ENCODE results near the gene TM9SF4. TPM values are rescaled to one million over a fixed set of nuclear protein-coding genes. Genes with fewer than 3 reads are reported as not detected.

Gene TM9SF4
- total RNA-seq, 1 donor from 2014 or later, result 29.2 TPM

DNA sequence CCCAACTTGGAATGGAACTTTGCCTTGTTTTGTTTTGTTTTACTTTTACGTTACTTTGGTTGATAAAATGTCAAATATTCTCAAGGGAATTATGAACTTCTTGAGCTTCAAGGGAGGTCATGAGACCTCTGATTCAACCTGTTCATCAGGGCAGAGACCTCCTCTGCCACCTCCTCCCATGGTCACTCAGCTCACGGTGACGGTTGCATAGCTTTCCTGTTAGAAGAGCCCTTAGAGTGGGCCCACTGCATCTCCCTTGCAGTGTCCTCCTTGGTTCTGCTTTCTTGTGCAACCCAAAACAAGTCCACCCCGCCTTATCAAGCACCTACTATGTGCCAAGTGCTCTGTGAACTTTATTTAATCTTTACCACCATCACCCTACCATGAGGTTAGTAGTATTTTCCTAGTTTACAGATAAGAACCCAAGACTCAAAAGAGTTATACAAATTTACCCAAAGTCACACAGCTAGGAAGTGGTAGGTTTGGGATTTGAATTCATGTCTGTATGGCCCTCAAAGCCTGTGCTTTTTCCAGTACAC is 15.5 kb downstream of the TM9SF4 start:
- intact Hi-C loops (cut with DNase I), result no loop called here

GRCh38 chr20:32125506-32125905 is 16.0 kb downstream of the TM9SF4 start:
- H3K4me1 ChIP-seq, result peaks cover 0 to 5% of the 10 kb centered on the region in 2 donors
- H3K27ac ChIP-seq, result no peak overlapping the region
- H3K4me3 ChIP-seq, result no peak overlapping the region
- no peaks in the 10 kb centered on the region for H3K9me3 ChIP-seq
- intact Hi-C loops (cut with DNase I), result no loop called here
- no peak for TF ChIP-seq CTCF (IDR thresholded peaks at IDR 0.05)
- peaks cover 0 to 8% of the 10 kb centered on the region in 2 donors for H3K36me3 ChIP-seq
- no peaks in the 10 kb centered on the region for H3K27me3 ChIP-seq
- DNase-seq (ENCODE audit: low spot score in 2 of 2), result no peak

More for the DNA sequence above, 15.5 kb downstream of the TM9SF4 start:
- Histone ChIP-seq H3K4me3 (no peak overlapping the region), H3K9me3 (no peaks in the 10 kb centered on the region), H3K27me3 (no peaks in the 10 kb centered on the region), H3K36me3 (peaks cover 0 to 8% of the 10 kb centered on the region in 2 donors), H3K4me1 (peaks cover 0 to 3% of the 10 kb centered on the region in 2 donors), H3K27ac (no peak overlapping the region)
- no peak for TF ChIP-seq CTCF (IDR thresholded peaks at IDR 0.05)
- DNase-seq (ENCODE audit: low spot score in 2 of 2), result no peak

GRCh38 chr20:32126919-32127318 is 17.4 kb downstream of the TM9SF4 start:
- no peak overlapping the region for H3K27ac ChIP-seq
- no peak for DNase-seq (ENCODE audit: low spot score in 2 of 2)

DNA sequence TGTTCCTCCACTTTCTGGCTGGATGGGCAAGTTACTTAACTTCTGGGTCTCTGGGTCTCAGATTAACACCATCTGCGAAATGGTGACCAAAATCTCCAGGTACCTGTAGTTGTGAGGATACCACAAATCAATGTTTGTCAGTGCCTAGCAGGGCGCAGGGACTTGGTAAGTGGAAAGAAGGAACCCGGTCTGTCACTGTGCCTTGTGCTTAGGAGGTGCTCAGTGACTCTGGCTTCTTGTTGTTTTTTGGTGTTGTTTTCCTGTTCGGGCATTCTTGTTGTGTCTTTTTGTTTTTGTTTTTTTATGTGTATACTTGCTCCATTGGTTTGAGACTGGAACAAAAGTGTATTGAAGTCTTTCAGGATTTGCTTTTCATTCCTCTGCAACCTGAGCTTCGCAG is 17.8 kb downstream of the TM9SF4 start:
- intact Hi-C loops (cut with DNase I), result no loop called here
- H3K36me3 ChIP-seq, result peaks cover 0 to 8% of the 10 kb centered on the region in 2 donors
- no peak overlapping the region for H3K27ac ChIP-seq
- H3K4me1 ChIP-seq, result peaks cover 0 to 7% of the 10 kb centered on the region in 2 donors
- H3K27me3 ChIP-seq, result no peaks in the 10 kb centered on the region
- TF ChIP-seq CTCF (IDR thresholded peaks at IDR 0.05), result no peak
- H3K9me3 ChIP-seq, result no peaks in the 10 kb centered on the region
- H3K4me3 ChIP-seq, result no peak overlapping the region
- DNase-seq (ENCODE audit: low spot score in 2 of 2), result no peak

More at GRCh38 chr20:32126919-32127318, 17.4 kb downstream of the TM9SF4 start:
- H3K36me3 ChIP-seq, result peaks cover 0 to 8% of the 10 kb centered on the region in 2 donors
- no peaks in the 10 kb centered on the region for H3K27me3 ChIP-seq
- no peaks in the 10 kb centered on the region for H3K9me3 ChIP-seq
- peaks cover 0 to 7% of the 10 kb centered on the region in 2 donors for H3K4me1 ChIP-seq
- no peak for TF ChIP-seq CTCF (IDR thresholded peaks at IDR 0.05)
- no peak overlapping the region for H3K4me3 ChIP-seq
- intact Hi-C loops (cut with DNase I), result no loop called here

DNA sequence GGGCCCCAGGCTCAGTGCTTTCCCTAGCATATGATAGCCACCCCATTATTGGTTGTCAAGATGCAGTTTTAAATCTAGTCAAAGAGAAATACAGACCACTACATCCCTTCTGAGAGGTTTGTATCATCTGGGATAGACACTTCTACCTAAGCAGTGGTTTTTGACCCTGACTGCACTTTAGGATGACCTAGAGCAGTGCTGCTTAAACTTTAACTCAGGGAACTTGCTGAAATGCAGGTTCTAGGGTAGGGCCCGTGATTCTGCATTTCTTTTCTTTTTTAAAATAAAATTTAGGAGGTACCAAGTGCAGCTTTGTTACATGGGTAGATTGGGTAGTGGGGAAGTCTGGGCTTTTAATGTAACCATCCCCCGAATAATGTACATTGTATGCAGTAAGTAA is 18.7 kb downstream of the TM9SF4 start:
- TF ChIP-seq CTCF (IDR thresholded peaks at IDR 0.05), result no peak

GRCh38 chr20:32129863-32130262 is 20.3 kb downstream of the TM9SF4 start:
- peaks cover 0 to 7% of the 10 kb centered on the region in 2 donors for H3K4me1 ChIP-seq

More for the DNA sequence above, 18.7 kb downstream of the TM9SF4 start:
- intact Hi-C loops (cut with DNase I), result no loop called here
- Histone ChIP-seq H3K27ac (no peak overlapping the region), H3K4me1 (peaks cover 0 to 7% of the 10 kb centered on the region in 2 donors), H3K36me3 (peaks cover 0 to 14% of the 10 kb centered on the region in 2 donors), H3K27me3 (no peaks in the 10 kb centered on the region), H3K4me3 (no peak overlapping the region), H3K9me3 (no peaks in the 10 kb centered on the region)
- DNase-seq (ENCODE audit: low spot score in 2 of 2), result no peak

More at GRCh38 chr20:32129863-32130262, 20.3 kb downstream of the TM9SF4 start:
- Histone ChIP-seq H3K4me3 (no peak overlapping the region), H3K27ac (no peak overlapping the region), H3K27me3 (no peaks in the 10 kb centered on the region), H3K9me3 (no peaks in the 10 kb centered on the region), H3K36me3 (peaks cover 0 to 19% of the 10 kb centered on the region in 2 donors)
- no peak for TF ChIP-seq CTCF (IDR thresholded peaks at IDR 0.05)
- no peak for DNase-seq (ENCODE audit: low spot score in 2 of 2)
- intact Hi-C loops (cut with DNase I), result no loop called here
